Ovary (tissue), 9 donors: ENCODE results near the gene STAG2. TPM values are rescaled to one million over a fixed set of nuclear protein-coding genes. Genes with fewer than 3 reads are reported as not detected.

Experiments
- polyA plus RNA-seq, 2 donors: library from polyadenylated mRNA; stranded (reverse); fragments of 200-250 nt in 1 of 2; fragments of 350-450 nt in 1 of 2; fragmentation: Illumina TruSeq in 1 of 2; extraction: RNeasy Lipid Tissue Mini Kit (QIAGEN cat#74804) in 1 of 2; gene quantifications; one replicate each; pipeline ENCODE4 v1.2.3, GENCODE V29; 2013 to 2014
- total RNA-seq, 7 donors: library from RNA; depleted of rRNA in 2 of 7; stranded (reverse); fragments of >200 nt in 2 of 7; fragmentation: NEBNext Ultra II Directional in 3 of 7; extraction: Animal tissue kit (Norgen Biotek cat#: 25700) in 3 of 7; gene quantifications; one replicate each; pipeline versions ENCODE4 v1.1.0 to v1.2.4, GENCODE V29; 2016 to 2023
- donor health status: DM: no; HTN: no; CAD: no; lungs with moderate emphysema.
- donor health status: DM: no; HTN: no; CAD: no.
- donor health status: Bipolar disorder and iron deficiency.
- donor health status: DM: yes; HTN: yes; CAD: no.
- donor health status: DM: no; HTN: no; CAD: no.
- donor health status: DM: yes; HTN: yes; CAD: no.

The STAG2 gene
- total and polyA plus RNA-seq, 9 donors: 35.1 to 135 (median 83.1) TPM

Other genes starting within 250 kb of the STAG2 start
- 10 to 100 TPM; 59.0 to 91.9 (median 80.4) TPM for gene THOC2, start 228.7 kb upstream of the STAG2 start, total RNA-seq
- 10 to 100 TPM; 37.0 to 47.2 TPM for gene THOC2, start 228.7 kb upstream of the STAG2 start, polyA plus RNA-seq
- gene XIAP, start 101.7 kb upstream of the STAG2 start, total RNA-seq: 10 to 100 TPM; 20.0 to 56.0 (median 38.8) TPM
- 10 to 100 TPM; 12.4 to 18.4 TPM for gene XIAP, start 101.7 kb upstream of the STAG2 start, polyA plus RNA-seq